Measurements from ENCODE around the gene SLC35F3. TPM values are rescaled to one million over a fixed set of nuclear protein-coding genes. Genes with fewer than 3 reads are reported as not detected.

SLC35F3 gene
- total and polyA plus RNA-seq, 12 donors, result 0.12 to 3.2 (median 0.46) TPM

DNA sequence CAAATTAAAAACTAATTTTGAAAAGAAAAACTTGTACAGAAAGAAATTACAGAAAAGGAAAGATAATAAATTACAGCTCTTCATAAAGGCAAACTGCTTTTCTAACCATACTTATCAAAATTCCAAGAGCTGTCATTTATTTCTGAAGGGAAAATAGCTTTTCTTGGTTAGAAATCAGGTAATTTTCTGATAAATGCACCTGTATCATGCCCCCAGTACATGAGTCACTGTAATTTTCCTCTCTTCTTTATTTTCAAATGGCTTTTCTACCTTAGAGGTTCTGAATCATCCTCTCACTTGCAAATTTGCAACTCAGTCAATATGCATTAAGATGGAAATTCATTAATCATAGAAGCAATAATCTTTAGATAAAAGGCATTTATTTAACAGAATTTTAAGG lies 100.1 kb downstream of the SLC35F3 start:
- Histone ChIP-seq H3K4me3 (no peak overlapping the region), H3K27ac (no peak overlapping the region), H3K27me3 (no peaks in the 10 kb centered on the region), H3K9me3 (replicated peaks in 1 of 3) (no peaks in the 10 kb centered on the region), H3K4me1 (replicated peaks in 1 of 2) (no peaks in the 10 kb centered on the region), H3K36me3 (replicated peaks in 1 of 2) (no peaks in the 10 kb centered on the region)
- intact Hi-C loops (cut with DNase I), result no loop called here
- TF ChIP-seq, protein P1, sequence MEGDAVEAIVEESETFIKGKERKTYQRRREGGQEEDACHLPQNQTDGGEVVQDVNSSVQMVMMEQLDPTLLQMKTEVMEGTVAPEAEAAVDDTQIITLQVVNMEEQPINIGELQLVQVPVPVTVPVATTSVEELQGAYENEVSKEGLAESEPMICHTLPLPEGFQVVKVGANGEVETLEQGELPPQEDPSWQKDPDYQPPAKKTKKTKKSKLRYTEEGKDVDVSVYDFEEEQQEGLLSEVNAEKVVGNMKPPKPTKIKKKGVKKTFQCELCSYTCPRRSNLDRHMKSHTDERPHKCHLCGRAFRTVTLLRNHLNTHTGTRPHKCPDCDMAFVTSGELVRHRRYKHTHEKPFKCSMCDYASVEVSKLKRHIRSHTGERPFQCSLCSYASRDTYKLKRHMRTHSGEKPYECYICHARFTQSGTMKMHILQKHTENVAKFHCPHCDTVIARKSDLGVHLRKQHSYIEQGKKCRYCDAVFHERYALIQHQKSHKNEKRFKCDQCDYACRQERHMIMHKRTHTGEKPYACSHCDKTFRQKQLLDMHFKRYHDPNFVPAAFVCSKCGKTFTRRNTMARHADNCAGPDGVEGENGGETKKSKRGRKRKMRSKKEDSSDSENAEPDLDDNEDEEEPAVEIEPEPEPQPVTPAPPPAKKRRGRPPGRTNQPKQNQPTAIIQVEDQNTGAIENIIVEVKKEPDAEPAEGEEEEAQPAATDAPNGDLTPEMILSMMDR (IDR thresholded peaks at IDR 0.05), result no peak
- no peak for TF ChIP-seq POLR2A (IDR thresholded peaks at IDR 0.05)
- DNase-seq, result no peak

DNA sequence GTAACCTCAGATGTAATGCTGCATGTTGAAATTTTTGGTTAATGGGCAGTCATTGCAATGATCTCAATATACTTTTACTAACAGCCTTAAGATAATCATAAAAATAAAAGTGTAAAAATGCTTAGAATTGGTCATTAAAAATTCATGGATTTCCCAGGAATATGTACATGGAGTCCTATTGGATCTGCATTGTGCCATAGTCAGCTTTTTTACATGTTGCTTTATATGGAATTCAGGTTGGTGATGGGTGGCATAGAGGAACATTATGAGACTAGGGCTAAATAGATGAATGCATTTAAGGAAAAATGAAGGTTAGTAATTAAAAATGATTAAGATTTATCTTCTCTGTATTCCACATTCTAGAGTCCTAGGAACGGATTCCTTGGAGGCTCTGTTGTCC lies 103.2 kb downstream of the SLC35F3 start:
- no peaks in the 10 kb centered on the region for H3K36me3 ChIP-seq (replicated peaks in 1 of 2)
- intact Hi-C loops (cut with DNase I), result no loop called here
- H3K9me3 ChIP-seq (replicated peaks in 1 of 3), result peaks cover 0 to 3% (median 0%) of the 10 kb centered on the region in 3 donors
- WGBS, 4 donors, result 61 to 89% (median 75%) methylated on average over 1 of the region's 1 CpG
- no peaks in the 10 kb centered on the region for H3K27me3 ChIP-seq
- no peak for TF ChIP-seq POLR2A (IDR thresholded peaks at IDR 0.05)
- TF ChIP-seq, protein P1 (IDR thresholded peaks at IDR 0.05), result no peak
- no peak overlapping the region for H3K4me3 ChIP-seq
- no peaks in the 10 kb centered on the region for H3K4me1 ChIP-seq (replicated peaks in 1 of 2)
- DNase-seq, result no peak
- H3K27ac ChIP-seq, result no peak overlapping the region

DNA sequence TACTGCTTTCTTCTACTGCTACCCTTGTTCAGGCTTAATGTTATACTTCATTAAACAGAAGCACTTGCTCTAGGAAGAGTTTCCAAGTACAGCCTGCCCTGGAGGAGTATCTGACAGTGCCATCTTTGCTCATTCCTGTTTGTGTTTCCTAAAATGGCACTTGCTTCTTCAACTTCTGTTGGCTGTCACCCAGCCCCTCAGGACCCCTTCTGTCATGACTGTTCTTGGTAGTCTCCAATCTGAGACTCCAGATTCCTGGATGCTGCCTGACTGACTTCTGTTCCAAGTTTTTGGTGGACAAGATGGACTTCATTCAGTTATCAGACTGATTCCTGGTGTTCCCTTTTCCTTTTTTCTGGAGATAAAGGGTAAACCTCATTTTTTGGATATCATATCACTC lies 104.1 kb downstream of the SLC35F3 start:
- DNase-seq, result no peak
- no peak overlapping the region for H3K27ac ChIP-seq
- H3K4me3 ChIP-seq, result no peak overlapping the region
- TF ChIP-seq POLR2A (IDR thresholded peaks at IDR 0.05), result no peak
- TF ChIP-seq, protein P1 (IDR thresholded peaks at IDR 0.05), result no peak
- peaks cover 0 to 3% (median 0%) of the 10 kb centered on the region in 3 donors for H3K9me3 ChIP-seq (replicated peaks in 1 of 3)
- H3K36me3 ChIP-seq (replicated peaks in 1 of 2), result no peaks in the 10 kb centered on the region
- H3K27me3 ChIP-seq, result no peaks in the 10 kb centered on the region
- H3K4me1 ChIP-seq (replicated peaks in 1 of 2), result no peaks in the 10 kb centered on the region
- intact Hi-C loops (cut with DNase I), result no loop called here

DNA sequence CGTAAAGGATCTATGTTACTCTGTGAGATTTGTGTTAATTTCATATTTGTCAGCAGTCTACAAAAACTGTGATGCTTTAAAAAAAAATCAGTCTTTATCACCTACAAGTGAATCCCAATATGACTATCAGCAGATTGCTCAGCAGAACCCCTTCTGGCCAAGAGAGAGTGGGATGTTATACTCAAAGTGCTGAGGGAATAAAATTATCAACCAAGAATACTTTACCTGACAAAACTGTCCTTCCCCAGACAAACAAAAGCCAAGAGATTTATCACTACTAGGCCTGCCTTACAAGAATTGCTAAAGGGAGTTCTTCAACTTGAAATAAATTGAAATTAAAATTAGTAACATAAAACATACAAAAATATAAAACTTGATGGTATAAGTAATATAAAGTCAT lies 105.2 kb downstream of the SLC35F3 start:
- H3K27me3 ChIP-seq, result no peaks in the 10 kb centered on the region
- TF ChIP-seq, protein P1 (IDR thresholded peaks at IDR 0.05), result no peak
- TF ChIP-seq POLR2A (IDR thresholded peaks at IDR 0.05), result no peak
- no peak overlapping the region for H3K4me3 ChIP-seq
- no peak for DNase-seq
- 77 to 90% (median 84%) methylated on average over 1 of the region's 1 CpG for WGBS, 4 donors
- H3K36me3 ChIP-seq (replicated peaks in 1 of 2), result no peaks in the 10 kb centered on the region
- peaks cover 0 to 3% (median 0%) of the 10 kb centered on the region in 3 donors for H3K9me3 ChIP-seq (replicated peaks in 1 of 3)
- H3K4me1 ChIP-seq (replicated peaks in 1 of 2), result no peaks in the 10 kb centered on the region
- H3K27ac ChIP-seq, result no peak overlapping the region
- intact Hi-C loops (cut with DNase I), result no loop called here

Data from adrenal gland (tissue), 12 donors.